ENCODE measurements around the gene MTMR3.

- TF ChIP-seq POLR2AphosphoS5 (IDR thresholded peaks at IDR 0.05), result no peak
- TF ChIP-seq, protein P1, sequence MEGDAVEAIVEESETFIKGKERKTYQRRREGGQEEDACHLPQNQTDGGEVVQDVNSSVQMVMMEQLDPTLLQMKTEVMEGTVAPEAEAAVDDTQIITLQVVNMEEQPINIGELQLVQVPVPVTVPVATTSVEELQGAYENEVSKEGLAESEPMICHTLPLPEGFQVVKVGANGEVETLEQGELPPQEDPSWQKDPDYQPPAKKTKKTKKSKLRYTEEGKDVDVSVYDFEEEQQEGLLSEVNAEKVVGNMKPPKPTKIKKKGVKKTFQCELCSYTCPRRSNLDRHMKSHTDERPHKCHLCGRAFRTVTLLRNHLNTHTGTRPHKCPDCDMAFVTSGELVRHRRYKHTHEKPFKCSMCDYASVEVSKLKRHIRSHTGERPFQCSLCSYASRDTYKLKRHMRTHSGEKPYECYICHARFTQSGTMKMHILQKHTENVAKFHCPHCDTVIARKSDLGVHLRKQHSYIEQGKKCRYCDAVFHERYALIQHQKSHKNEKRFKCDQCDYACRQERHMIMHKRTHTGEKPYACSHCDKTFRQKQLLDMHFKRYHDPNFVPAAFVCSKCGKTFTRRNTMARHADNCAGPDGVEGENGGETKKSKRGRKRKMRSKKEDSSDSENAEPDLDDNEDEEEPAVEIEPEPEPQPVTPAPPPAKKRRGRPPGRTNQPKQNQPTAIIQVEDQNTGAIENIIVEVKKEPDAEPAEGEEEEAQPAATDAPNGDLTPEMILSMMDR (IDR thresholded peaks at IDR 0.05), result no peak
- TF ChIP-seq POLR2A (IDR thresholded peaks at IDR 0.05), result no peak
Observed at GRCh38 chr22:29971607-29972006, 88.6 kb downstream of the MTMR3 start.

Measured in breast epithelium (tissue), 3 donors.